ENCODE data around the gene INSYN1.

DNA sequence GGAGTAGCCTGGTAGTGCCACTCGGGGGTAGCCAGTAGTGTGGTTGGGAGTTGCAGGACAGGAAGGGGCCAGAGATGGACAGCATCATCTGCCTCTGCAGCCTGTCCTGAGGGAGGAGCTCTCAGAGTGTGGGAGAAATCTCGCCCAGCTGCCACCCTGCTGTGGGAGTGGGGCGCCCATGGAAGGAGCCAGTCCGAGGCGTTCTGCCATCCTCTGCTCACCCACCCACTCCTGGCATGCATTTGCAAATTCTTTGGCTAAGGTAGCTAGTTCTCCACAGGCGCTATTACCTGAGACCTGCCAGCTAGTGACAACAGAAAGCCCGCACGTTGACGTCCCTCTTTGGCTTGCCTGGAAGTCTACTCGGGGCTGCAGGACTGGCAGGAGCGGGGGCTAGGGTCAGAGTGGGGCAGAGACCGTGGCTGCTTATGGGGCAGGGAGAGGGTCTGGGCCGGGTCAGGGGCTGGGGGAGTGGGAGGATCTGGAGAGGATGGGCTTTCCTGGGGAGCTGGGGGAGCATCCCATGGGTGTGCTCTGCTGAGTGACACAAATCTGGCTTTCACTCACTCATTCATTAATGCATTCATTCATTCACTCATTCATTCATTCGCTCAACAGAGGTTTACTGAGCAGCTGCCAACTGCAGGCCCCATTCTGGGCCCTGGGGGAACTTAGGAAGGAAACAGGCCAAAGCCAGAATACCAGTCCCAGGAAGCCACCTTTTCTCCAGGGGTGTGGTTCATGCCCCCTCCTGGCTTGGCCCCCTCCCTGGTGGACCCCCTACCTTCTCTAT, 44.4 kb upstream of the INSYN1 start:
- TF ChIP-seq, protein P1, sequence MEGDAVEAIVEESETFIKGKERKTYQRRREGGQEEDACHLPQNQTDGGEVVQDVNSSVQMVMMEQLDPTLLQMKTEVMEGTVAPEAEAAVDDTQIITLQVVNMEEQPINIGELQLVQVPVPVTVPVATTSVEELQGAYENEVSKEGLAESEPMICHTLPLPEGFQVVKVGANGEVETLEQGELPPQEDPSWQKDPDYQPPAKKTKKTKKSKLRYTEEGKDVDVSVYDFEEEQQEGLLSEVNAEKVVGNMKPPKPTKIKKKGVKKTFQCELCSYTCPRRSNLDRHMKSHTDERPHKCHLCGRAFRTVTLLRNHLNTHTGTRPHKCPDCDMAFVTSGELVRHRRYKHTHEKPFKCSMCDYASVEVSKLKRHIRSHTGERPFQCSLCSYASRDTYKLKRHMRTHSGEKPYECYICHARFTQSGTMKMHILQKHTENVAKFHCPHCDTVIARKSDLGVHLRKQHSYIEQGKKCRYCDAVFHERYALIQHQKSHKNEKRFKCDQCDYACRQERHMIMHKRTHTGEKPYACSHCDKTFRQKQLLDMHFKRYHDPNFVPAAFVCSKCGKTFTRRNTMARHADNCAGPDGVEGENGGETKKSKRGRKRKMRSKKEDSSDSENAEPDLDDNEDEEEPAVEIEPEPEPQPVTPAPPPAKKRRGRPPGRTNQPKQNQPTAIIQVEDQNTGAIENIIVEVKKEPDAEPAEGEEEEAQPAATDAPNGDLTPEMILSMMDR (IDR thresholded peaks at IDR 0.05) = no peak
- TF ChIP-seq POLR2AphosphoS5 (IDR thresholded peaks at IDR 0.05) (no peak), EP300 (IDR thresholded peaks at IDR 0.05) (no peak)
